T-helper 22 cell (primary cell): Measurements from ENCODE around the gene SARNP.

Experiments
- DNase-seq: peaks from one replicate; pipeline ENCODE4 v3.0.0-alpha.2; 2020; ENCODE audit warnings: low read depth

Gene SARNP

GRCh38 chr12:55742719-55743405 lies 74.7 kb downstream of the SARNP start, which contains the start of gene GDF11:
Gene GDF11 (plus strand): TSS chr12:55743122. CDS start chr12:55743317, 195 bp downstream.
- DNase-seq, result peak; percentile 71

GRCh38 chr12:55741931-55742680 lies 75.4 kb downstream of the SARNP start:
- no peak for DNase-seq

- no peak for DNase-seq
Observed at GRCh38 chr12:55739025-55739378, 78.5 kb downstream of the SARNP start.

GRCh38 chr12:55738123-55739024 lies 79.2 kb downstream of the SARNP start:
- DNase-seq, result peak; percentile 60

- DNase-seq, result no peak
Observed at GRCh38 chr12:55737581-55738122, 79.9 kb downstream of the SARNP start.

GRCh38 chr12:55736780-55737580 lies 80.5 kb downstream of the SARNP start:
- no peak for DNase-seq

- no peak for DNase-seq
Observed at GRCh38 chr12:55736076-55736475, 81.4 kb downstream of the SARNP start.

GRCh38 chr12:55734595-55734994 lies 82.9 kb downstream of the SARNP start:
- no peak for DNase-seq

GRCh38 chr12:55733858-55734257 lies 83.7 kb downstream of the SARNP start:
- no peak for DNase-seq

- DNase-seq, result no peak
Observed at GRCh38 chr12:55733021-55733555, 84.4 kb downstream of the SARNP start.

GRCh38 chr12:55732288-55732687 lies 85.2 kb downstream of the SARNP start:
- DNase-seq, result no peak

GRCh38 chr12:55729819-55730818 lies 87.4 kb downstream of the SARNP start:
- no peak for DNase-seq

- peak; percentile 47 for DNase-seq
Observed at GRCh38 chr12:55728939-55729818, 88.3 kb downstream of the SARNP start, which contains the start of gene CD63. Gene CD63 (minus strand): TSS chr12:55729009. CDS start chr12:55728341, 668 bp downstream.

- no peak for DNase-seq
Observed at GRCh38 chr12:55728186-55728938, 89.2 kb downstream of the SARNP start.

- no peak for DNase-seq
Observed at GRCh38 chr12:55727643-55728185, 89.8 kb downstream of the SARNP start.

- DNase-seq, result no peak
Observed at GRCh38 chr12:55726971-55727370, 90.6 kb downstream of the SARNP start.

GRCh38 chr12:55725556-55725955 lies 92.0 kb downstream of the SARNP start:
- no peak for DNase-seq

- no peak for DNase-seq
Observed at GRCh38 chr12:55724940-55725309, 92.6 kb downstream of the SARNP start.
